Activated CD8-positive, alpha-beta memory T cell treated with anti-CD3 and anti-CD28 coated beads for 1 hour (primary cell): Measurements from ENCODE around the gene SLC17A7.
"Not testable (repeated sequence)": the region's sequence is repeated elsewhere in the genome, so short reads cannot be mapped to it uniquely, and the experiment has no call there.

Experiments used
- DNase-seq, 2 donors: peaks; one replicate each; pipeline ENCODE4 v3.0.0-alpha.2; 2020; ENCODE audit warnings: low read depth in 1 of 2; ENCODE audit errors: extremely low read depth in 1 of 2

SLC17A7 gene

DNA sequence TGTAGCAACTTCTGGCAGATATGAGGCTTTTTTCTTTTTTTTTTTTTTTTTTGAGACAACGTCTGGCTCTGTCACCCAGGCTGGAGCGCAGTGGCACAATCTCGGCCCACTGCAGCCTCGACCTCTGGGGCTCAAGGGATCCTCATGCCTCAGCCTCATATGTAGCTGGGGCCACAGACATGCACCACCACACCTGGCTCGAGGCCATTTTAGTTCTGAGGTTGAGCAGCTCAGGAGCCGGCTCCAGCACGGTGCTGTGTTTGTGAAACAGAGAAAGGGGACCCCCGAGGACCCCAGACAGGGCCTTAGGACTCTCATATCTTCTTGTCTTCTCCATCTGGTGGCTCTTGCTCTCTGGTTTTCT is 29.3 kb upstream of the SLC17A7 start:
- no peak for DNase-seq

GRCh38 chr19:49469828-49470614 is 28.7 kb upstream of the SLC17A7 start:
- peak; percentile 60 to 68 for DNase-seq

DNA sequence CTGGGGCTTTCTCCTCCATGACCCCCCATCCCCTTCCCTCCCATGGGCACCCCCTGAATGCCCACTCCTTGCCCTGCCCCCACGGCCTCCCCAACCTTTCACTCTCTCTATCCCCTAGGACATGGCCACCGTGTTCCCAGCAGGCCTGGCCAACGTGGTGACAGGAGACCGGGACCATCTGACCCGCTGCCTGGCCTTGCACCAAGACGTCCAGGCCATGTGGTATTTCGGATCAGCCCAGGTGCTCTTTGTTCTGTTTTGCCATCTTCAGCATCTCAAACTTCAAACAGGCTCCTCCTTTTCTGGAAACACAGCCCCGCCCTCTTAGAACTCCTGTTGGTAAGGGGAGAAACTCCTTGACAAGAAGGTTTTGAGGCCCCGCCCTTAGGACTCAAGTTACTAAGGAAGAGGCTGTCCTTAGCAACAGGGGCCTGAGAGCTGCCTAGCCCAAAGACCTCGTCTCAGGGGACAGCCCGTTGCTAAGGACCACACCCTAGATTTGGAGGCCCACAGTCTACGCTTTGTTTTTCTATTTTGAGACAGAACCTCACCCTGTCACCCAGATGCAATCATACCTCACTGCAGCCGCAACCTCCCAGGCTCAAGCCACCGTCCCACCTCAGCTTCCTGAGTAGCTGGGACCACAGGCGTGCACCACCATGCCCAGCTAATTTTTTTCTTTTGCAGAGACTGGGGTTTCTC is 27.6 kb upstream of the SLC17A7 start:
- DNase-seq = peak; percentile 61 to 89

DNA sequence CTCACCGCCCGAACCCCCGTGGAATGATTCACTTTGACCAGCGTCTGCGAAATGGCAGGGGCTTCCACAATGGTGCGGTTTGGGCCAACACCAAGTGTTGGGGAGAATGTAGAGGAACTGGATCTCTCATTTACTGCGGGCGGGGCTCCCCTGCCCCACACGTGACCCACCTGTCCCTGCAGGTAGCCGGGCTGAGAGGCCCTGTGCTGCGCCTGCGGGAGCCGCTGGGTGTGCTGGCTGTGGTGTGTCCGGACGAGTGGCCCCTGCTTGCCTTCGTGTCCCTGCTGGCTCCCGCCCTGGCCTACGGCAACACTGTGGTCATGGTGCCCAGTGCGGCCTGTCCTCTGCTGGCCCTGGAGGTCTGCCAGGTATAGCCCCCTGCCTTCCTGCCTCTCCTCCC is 26.9 kb upstream of the SLC17A7 start:
- DNase-seq = no peak

DNA sequence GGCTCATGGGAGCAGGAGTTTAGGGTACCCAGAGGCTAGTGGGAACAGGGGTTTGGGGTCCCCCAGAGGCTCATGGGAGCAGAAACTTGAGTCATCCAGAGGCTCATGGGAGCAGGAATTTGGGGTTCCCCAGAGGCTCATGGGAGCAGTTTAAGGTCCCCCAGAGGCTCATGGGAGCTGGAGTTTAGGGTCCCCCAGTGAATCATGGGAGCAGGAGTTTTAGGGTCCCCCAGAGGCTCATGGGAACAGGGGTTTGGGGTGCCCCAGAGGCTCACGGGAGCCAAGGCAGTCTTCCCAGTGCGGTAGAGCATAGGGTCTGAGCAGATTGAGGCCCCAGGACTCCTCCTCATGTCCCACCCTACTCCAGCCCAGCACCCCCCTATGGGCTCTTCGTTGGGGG is 24.0 kb upstream of the SLC17A7 start:
- no peak for DNase-seq

DNA sequence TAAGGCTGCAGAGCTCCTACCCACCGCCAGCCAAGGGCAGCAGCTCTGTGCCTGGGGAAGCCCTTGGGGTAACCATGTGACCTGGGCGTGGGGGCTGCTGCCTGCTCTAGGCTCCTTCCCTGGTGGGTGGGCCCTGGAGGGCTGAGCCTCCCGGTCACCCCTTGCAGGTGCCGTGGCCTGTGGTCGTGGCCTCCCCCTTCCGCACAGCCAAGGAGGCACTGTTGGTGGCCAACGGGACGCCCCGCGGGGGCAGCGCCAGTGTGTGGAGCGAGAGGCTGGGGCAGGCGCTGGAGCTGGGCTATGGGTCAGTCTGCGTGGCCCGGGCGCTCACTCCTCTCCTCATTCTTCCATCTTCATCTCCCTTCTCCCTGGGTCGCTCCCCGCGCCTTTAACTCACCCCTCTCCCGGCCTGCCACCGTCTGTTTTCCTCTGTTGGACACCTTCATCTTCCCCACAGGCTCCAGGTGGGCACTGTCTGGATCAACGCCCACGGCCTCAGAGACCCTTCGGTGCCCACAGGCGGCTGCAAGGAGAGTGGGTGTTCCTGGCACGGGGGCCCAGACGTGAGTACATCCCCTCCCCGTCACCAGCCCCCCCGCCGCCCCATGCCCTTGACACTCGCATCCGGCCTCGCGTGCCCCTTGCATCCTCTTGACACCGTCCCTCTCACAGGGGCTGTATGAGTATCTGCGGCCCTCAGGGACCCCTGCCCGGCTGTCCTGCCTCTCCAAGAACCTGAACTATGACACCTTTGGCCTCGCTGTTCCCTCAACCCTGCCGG is 22.8 kb upstream of the SLC17A7 start:
- no peak for DNase-seq

DNA sequence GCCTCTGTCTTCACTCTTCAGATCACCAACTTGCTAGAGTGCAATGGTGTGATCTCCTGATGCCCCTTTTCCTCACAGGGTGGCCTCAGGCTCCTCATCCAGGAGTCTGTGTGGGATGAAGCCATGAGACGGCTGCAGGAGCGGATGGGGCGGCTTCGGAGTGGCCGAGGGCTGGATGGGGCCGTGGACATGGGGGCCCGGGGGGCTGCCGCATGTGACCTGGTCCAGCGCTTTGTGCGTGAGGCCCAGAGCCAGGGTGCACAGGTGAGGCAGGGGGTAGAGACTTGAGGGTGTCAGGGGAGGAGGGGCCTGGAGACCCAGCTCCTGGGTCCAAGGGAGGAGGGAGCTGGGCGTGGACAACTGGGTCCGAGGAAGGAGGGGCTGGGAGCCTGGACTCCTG is 21.2 kb upstream of the SLC17A7 start:
- no peak for DNase-seq

- DNase-seq = no peak
These were observed 20.3 kb upstream of the SLC17A7 start for GRCh38 chr19:49461656-49462055.

- DNase-seq = not testable (repeated sequence)
These were observed 19.8 kb upstream of the SLC17A7 start for GRCh38 chr19:49461130-49461529.

GRCh38 chr19:49459388-49459787 is 18.1 kb upstream of the SLC17A7 start:
- no peak for DNase-seq

DNA sequence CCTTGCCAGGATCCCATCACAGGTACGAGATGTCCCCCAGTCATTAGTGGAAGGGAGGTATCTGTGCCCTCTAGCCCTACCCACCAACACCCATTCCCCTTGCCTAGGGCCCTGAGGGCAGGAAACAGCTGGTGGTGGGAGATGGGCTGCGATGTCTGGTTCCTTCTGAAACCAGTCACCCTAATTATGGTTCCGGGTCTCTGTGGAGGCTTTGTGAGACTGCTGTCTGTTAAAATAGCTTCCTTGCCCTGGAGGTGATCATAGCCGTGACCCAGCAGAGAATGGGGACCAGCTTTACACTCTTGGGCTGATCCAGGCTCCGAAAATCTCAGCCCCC is 17.2 kb upstream of the SLC17A7 start:
- no peak for DNase-seq

- DNase-seq = no peak
These were observed 15.0 kb upstream of the SLC17A7 start for GRCh38 chr19:49456326-49456725.

DNA sequence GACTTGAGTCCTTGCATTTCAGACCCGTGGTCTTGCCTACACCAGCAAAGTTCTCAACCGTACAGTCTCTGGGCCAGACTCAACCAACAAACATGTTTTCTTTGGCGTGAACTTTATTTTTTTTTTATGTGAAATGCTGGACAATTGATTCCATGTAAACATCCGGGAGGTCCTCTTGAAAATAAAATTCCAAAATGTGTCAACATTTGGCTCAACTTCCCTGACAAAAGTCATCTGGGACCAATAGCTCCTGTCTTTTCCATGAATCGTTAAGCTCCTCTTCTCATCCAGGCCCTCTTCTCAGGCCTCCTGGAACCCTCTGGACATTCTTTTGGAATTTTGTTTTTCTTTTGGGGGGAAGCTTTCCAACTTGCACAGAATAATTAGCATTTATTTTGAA is 14.4 kb upstream of the SLC17A7 start:
- no peak for DNase-seq

GRCh38 chr19:49453757-49454240 is 12.5 kb upstream of the SLC17A7 start:
- DNase-seq = no peak

- peak; percentile 96 to 97 for DNase-seq
These were observed 11.9 kb upstream of the SLC17A7 start, which contains the start of gene ALDH16A1 for GRCh38 chr19:49453013-49453756. Gene ALDH16A1, plus strand, starts transcription at chr19:49453225. Its CDS starts 107 bp downstream, at chr19:49453332.

- peak; percentile 83 to 90 for DNase-seq
These were observed 10.3 kb upstream of the SLC17A7 start, which contains the start of gene PIH1D1 for GRCh38 chr19:49451430-49452181. Gene PIH1D1, minus strand, starts transcription at chr19:49451814. Its CDS starts 240 bp downstream, at chr19:49451574.

- DNase-seq = no peak
These were observed 9.1 kb upstream of the SLC17A7 start for GRCh38 chr19:49450405-49450804.

- DNase-seq = no peak
These were observed 7.1 kb upstream of the SLC17A7 start for GRCh38 chr19:49448432-49448786.

GRCh38 chr19:49447485-49448431 is 6.4 kb upstream of the SLC17A7 start:
- no peak for DNase-seq
